GM18526 (cell line): Measurements from ENCODE around the gene COL19A1.
A peak's percentile ranks its signal among the peaks of the same experiment; 100 is the strongest.

Source experiments
- POLR2A ChIP-seq: IDR thresholded peaks from 3 replicates; pipeline ENCODE4 v1.6.1; 2011; ENCODE audit not compliant: insufficient read length; ENCODE audit errors: extremely low read depth

Gene COL19A1

DNA sequence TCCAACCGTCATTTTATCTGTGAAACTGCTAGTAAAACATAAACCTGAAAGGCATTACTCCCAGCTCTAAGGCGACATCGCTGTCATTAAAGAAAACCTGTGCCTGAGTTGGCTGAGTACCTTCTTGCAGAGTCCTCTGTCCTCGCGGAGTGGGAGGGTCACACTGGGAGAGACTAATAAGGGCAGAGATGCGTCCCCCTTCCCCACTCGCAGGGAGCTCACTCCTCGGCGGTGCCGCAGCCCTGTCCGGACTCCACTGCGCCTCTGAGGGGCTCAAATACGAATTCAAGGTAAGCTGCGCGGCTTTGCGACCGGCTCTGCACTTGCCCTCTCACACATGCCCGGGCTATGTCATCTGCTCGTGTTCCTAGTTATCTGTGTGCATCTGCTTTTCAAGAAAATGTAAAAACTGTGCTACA lies at the start of gene COL19A1:
Gene COL19A1 (plus strand): TSS at position 206 of the 419 bp plus-strand sequence. CDS start 13,012 bp downstream, outside the sequence.
- peak; percentile 84 for TF ChIP-seq POLR2A

DNA sequence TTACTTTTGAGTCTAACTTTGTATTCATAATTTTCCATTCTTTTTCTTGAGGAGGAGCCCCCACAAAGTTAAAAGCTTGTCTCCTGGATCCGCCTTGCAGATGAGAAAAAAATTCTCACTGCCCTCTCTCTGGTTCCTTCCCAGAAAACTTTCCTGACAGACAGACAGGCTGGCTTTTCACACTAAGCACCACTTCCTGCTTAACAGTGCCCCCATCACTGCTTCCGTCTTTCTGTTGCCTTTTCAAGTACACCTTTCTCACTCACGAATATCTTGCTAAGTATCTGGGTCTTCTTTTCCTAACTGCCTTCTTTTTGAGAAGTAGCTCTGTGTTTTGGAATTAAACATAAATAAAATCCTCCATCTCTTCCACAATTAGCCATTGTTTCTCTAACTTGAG lies 49.8 kb upstream of the COL19A1 start:
- no peak for TF ChIP-seq POLR2A

DNA sequence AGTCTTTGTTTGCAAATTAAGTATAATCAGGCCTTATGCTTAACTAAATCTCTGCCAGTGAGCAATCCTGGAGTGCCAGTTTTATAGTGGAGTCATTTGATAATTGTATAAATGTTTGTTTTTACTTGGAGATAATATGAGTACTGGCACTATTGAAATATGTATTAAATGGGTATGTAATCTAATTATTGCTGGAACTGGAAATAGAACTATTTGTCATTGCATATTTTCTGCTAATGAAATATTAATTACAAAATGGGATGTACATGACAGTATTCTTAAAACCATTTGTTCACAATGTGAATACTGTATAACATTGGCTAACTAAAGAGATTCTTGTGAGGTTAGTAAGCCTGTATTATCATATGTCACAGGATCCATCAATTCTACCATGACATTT lies 49.0 kb upstream of the COL19A1 start:
- no peak for TF ChIP-seq POLR2A

DNA sequence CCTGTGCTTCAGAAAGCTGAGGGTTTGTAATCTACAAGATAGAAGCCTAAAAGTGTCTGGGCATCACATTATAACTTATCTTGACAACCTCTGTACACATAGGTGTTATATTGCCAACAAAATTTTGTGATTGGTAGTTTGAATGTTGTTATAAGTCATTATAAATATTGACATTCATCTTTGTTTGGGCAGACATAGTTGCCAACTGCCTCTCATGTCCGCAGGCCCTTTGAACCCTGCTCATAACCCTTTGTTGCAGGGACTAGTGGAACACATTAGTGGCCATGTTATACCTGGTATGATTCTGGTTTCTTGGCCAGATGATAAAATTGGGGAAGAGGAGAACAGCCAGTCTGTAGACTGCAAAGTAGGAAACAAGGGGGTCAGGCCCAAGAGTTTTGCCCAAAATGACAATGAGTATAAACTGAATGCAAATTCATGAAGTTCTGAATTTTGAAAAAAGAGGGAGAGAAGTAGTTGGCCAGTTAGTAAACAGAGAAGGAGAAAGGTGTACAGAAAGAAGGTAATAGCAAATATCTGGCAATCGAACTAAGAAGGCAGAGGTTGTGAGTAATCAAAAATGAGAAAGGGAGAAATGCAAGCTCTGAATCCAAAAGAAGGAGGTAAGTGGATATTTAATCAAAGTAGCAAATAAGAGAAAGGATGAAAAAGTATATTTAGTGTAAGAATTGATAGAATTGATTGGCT lies 48.0 kb upstream of the COL19A1 start:
- TF ChIP-seq POLR2A = no peak

DNA sequence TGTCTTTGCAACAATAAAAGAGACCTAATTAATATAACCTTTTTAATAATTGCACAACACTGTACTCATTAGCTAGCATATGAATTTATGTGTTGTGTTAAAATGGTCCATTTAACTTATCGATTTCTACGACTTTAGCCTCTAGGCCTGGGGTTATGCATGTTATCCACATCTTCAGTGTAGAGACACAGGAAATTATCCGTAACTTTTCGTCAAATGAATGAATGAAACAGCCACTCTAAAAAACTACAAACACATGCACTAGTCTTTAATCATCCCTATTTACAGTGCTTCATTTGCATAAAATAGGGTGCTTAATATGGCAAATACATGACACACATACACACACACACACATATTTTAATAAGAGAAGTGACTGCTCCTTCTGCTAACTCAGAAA lies 47.2 kb upstream of the COL19A1 start:
- TF ChIP-seq POLR2A = no peak

DNA sequence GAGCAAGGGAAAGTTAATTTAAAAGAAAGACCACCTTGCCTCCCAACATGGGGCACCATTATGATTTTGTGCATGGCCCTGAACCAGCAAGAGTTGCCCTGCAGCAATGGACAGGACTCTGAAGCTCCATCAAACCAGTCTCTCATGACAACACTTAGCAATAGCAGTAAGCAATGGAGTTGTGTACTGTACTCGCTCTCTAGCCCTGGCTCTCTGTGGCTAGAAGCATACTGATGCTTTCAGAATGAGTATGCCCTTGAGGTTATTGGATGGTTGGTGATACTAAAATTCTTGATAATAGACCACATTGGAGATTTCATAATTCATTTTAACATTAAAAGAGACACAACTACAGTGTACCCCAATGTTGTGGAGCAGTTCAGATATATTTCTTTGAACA lies 46.3 kb upstream of the COL19A1 start:
- TF ChIP-seq POLR2A = no peak

DNA sequence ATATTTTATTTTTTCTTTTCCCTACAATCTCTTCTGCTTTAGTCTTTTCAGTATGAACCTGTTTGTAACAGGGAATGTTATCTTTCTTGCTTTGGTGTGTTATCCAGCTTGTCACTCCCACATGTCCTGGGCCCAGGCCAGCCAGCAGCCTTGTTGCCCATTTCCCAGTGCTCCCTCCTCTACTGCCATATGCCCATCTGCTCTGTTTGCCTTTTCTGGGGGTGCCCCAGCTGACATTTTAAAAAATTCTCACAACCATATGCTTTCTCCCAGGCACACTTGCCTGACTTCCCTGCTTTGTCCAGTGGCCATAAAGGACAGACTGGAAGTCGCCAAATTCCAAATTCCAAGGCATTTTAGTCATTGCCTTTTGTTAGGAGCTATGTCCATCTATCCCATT lies 45.9 kb upstream of the COL19A1 start:
- TF ChIP-seq POLR2A = no peak

DNA sequence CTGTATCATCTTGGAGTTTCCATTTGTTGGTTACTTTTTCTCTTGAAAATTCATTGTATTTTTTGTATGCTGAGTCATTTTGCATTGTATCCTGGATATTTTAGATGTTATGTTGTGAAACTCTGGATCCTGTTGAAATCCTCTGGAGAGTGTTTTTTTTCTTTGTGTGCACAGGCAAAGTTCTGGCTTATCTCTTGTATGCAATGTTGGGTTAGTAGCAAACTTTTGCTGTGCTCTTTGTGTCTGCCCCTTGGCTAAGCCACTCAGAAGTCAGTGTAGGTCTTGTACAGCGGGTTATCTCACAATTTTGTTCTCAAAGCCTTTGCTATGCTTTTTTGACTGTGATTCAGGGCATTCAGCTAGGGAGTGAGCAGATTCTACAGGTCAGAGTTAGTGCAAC lies 40.5 kb upstream of the COL19A1 start:
- TF ChIP-seq POLR2A = no peak

DNA sequence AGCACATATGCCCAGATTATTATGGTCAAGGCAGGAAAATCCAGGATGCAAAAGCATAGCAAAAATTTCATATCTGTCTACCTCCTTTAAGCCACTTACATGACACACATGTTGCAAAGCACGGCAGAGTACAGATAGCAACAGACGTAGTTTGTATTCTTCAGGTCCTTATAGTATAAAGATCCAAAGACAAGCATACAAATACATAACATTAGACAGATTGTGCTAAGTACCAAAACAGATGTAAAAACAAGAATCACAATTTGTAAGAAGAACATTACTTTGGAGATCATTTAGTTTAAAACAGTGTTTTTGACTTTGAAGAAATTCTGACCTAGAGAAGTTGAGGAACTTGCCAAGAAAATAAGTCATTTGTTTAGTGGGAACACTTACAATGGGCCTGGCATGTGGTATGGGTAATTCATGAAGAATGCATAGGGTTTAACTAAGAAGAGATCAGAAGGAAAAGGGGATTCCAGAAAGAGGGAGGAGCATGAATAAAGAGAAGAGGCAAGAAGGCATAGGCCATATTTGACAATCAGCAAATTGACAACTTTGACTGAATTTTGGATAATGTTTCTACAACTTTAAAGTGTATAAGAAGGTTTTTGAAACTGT lies 39.0 kb upstream of the COL19A1 start:
- TF ChIP-seq POLR2A = no peak

DNA sequence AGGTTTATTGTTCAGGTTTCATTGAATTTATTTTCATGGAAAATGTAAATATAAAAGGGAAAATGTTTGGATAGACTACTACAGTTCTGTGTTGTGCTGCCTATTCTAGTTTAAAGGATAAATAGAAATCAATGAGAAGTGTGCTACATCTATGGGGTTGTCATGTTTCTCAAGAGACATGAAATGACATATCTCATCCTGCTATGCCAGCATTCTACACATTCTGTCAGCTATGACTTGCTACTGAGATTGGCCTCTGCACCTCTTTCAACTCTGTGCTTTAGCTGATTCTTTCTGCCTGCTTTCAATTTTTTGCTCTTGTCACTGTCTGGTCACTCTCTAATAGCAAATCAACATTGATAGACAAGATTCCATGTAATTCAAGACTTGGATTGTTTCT lies 33.8 kb upstream of the COL19A1 start:
- TF ChIP-seq POLR2A = no peak

DNA sequence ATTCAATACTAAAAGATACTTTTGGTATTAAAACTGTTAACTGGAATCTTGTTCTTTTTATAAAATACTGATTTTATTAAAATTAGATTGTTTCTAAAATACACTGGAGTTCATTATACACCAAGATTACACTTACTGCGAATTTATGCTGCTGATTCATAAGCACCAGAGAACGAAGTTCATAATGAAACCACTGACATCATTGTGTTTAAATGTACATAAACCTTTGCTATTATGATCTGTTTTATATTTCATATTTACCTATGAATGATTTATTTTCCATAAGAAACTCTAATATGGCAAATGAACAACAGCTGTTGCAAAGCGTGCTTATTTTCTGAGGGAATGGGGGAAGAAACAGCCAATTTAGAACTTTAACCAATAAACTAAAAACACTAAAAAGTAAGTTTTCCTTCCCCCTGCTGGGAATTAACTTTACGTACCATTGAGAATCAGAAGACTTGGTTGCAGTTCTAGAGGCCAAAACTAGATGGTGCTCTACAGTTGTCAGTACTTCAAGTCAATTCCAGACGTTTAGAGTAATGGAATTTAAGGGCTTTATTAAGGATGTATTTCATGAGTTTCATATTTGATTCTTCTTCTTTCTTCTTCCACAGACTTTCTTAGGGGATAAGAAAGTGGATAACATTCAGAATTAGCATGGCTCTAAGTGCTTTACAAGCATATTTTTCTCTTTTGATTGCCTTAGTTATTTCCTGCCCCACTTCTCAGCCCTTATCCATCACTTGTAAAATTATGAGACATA lies 30.8 kb upstream of the COL19A1 start:
- TF ChIP-seq POLR2A = no peak

DNA sequence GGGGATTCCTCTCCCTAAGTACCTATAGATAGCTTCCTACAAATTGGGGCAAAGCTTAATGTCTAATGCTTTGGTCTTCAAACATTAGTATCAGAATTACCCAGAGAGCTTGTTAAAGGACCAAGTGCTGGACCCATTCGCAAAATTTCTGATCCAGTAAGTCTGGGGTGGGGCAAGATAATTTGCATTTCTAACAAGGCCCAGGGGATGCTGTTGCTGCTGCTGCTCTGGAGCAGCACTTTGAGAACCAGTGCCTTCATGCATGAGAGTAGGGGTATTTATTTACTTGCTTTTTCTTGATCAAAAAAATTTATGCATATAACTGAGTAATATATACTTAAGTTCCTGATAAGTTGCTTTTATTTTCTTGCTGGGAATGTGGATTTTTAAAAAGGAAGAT lies 24.5 kb upstream of the COL19A1 start:
- no peak for TF ChIP-seq POLR2A

DNA sequence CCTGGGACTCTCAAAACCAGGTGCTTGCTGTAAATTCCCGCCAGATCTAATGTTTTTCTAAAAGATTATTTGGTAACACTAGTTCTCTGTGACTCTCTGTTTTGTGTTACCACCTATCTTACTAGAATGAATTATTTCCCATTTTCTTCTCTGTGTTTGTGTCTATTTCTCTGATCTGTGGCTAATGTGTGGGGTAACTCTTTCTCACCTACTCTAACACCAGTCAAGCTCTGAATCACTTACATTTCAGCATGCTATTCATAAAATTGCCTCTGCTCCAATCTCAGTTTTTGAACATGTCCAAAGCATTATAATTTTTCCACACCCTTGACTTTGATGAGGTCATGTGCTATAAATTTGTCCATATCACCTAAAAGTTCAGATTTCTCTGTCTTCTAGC lies 23.2 kb upstream of the COL19A1 start:
- no peak for TF ChIP-seq POLR2A

DNA sequence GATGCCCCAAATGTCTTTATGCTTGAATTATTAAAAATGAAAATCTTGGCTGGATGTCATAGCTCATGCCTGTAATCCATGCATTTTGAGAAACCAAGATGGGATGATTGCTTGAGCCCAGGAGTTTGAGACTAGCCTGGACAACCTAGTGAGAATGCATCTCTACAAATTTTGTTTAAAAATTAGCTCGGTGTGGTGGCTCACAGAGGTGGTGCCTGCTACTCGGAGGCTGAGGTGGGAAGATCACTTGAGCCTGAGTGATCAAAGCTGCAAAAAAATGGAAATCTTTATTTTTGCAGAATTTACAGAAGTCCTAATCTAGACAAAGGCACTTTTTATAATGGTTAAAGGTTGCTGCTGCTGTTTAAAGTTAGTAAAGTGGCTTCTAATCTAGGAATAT lies 20.0 kb upstream of the COL19A1 start:
- no peak for TF ChIP-seq POLR2A

DNA sequence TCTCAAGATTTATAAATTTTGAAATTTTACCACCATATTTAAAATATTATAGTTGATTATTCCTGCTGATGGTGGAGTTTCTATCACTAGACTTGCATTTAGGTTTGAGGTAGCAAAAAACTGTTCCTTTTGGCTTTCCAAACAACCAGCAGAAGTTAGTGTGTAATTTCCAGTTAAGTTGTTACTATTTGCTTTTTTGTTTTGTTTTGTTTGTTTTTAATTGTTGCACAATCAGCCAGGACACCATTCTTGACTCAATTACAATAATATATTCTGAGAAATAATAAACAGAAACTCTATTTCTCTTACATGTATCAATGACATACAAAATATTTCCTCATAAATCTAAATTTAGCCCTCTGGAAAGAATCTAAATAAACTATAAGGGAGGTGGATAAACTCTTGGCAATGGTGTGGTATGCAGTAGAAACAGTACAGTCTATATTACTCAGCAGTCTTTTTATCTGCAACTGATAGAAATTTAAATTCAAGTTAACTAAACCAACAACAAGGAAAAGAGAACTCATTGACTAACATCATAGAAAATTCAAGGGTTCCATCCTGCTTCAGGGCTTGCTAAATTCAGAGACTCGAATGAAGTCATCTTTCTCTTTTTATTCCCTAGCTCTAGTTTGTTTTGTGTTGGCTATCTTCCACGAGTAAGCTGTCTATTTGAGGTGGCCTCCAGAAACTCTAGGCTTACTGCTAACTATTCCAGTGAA lies 19.4 kb upstream of the COL19A1 start:
- TF ChIP-seq POLR2A = no peak

DNA sequence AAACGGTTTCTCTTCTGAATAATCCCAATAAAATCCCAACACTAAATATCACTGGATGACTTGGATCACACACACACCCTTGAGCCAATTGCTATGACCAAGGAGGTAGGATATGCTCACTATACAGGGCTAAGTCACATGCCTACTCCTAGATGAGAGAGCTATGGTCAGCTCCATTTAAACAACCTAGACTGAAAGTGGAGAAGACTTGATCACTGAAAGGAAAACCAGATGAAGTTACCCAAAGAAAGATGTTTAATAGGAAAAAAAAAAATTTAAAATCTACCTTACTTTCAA lies 18.9 kb upstream of the COL19A1 start:
- TF ChIP-seq POLR2A = no peak
